ENCODE data around the gene BEAN1. TPM values are rescaled to one million over a fixed set of nuclear protein-coding genes. Genes with fewer than 3 reads are reported as not detected.

The BEAN1 gene
- total RNA-seq, 1 experiment from 2014 or later = not detected

DNA sequence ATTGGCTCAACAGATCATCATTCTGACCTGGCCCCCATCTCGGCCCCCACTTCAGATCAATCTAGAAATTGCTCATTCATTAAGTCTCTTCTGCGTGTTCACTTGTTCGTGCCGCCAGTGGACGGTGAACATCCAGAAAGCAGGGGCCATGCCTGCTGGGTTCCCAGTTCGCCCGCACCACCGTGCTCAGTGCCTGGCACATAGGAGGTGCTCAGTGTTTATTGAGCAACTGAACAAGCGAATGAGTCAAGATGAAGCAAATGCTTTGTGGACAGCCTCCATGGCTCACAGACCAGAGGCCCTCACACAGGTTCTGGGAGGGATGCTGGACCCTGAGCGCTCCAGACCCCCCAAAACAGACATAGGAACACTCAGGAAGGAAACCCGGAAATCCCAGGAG lies 13.9 kb downstream of the BEAN1 start:
- DNase-seq (ENCODE audit: low read depth, low spot score) = no peak

DNA sequence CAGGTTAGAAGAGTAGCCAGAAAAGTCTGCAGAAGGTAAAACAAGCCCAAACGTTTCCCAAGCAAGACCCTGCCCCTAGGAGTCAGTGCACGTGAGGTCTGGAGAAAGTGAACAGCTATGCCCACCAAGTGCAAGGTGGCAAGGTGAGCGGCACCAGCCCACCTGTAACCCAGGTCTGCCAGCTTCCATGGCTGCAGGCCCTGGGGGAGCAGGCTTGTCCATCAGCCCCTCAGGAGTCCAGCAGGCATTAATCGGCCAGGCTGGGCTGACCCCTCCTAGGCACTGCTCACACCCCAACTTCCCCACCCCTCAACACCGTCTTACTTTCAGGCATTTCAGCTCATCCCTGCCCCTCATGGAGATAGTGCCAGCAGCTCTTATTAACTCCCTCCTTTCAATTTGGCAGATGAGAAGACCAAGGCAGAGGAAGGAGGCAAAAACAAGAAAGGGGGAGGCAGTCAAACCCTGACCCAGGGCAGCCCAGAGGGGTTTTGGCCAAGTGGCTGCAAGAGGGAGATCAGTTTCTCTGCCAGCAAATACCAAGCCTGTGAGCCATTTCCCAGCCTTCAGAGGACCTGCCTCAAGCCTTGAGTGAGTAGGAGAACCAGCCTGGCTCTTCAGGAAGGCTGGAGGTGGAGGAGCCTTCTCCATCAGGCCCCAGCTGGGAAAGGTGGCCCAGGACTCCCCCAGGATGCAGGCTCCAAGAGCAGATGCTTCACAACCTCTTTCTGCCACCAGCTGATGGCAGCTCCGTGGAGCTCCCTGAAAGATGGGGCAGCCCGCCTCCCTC lies 14.7 kb downstream of the BEAN1 start:
- Histone ChIP-seq H3K27ac (ENCODE audit: low read length) (no peak overlapping the region), H3K4me1 (ENCODE audit: control insufficient read depth, insufficient read depth, low read length) (no peaks in the 10 kb centered on the region), H3K4me3 (ENCODE audit: low read depth in 2 of 2, low read length in 2 of 2) (no peak overlapping the region), H3K9me3 (ENCODE audit: control insufficient read depth, insufficient read depth, low read depth, low read length) (no peaks in the 10 kb centered on the region), H3K36me3 (ENCODE audit: control insufficient read depth, insufficient read depth, low read length) (no peaks in the 10 kb centered on the region), H3K27me3 (ENCODE audit: control insufficient read depth, insufficient read depth, low read length) (no peaks in the 10 kb centered on the region)
- no TSS peak for BruUV-seq (replicated peaks)
- POLR2A ChIA-PET = no interaction called here
- intact Hi-C loops (cut with micrococcal nuclease; ENCODE audit: unreplicated experiment) (no loop called here), in situ Hi-C loops (cut with HindIII; ENCODE audit: low pct_unique_long_range_greater_than_20kb, low sequenced_read_pairs) (no loop called here)
- no peak for TF ChIP-seq SIN3A (IDR thresholded peaks at IDR 0.05; ENCODE audit: borderline replicate concordance, insufficient read depth, low read depth, low read length)
- TF ChIP-seq, protein P1, sequence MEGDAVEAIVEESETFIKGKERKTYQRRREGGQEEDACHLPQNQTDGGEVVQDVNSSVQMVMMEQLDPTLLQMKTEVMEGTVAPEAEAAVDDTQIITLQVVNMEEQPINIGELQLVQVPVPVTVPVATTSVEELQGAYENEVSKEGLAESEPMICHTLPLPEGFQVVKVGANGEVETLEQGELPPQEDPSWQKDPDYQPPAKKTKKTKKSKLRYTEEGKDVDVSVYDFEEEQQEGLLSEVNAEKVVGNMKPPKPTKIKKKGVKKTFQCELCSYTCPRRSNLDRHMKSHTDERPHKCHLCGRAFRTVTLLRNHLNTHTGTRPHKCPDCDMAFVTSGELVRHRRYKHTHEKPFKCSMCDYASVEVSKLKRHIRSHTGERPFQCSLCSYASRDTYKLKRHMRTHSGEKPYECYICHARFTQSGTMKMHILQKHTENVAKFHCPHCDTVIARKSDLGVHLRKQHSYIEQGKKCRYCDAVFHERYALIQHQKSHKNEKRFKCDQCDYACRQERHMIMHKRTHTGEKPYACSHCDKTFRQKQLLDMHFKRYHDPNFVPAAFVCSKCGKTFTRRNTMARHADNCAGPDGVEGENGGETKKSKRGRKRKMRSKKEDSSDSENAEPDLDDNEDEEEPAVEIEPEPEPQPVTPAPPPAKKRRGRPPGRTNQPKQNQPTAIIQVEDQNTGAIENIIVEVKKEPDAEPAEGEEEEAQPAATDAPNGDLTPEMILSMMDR (IDR thresholded peaks at IDR 0.05) = no peak
- TF ChIP-seq, protein P2, sequence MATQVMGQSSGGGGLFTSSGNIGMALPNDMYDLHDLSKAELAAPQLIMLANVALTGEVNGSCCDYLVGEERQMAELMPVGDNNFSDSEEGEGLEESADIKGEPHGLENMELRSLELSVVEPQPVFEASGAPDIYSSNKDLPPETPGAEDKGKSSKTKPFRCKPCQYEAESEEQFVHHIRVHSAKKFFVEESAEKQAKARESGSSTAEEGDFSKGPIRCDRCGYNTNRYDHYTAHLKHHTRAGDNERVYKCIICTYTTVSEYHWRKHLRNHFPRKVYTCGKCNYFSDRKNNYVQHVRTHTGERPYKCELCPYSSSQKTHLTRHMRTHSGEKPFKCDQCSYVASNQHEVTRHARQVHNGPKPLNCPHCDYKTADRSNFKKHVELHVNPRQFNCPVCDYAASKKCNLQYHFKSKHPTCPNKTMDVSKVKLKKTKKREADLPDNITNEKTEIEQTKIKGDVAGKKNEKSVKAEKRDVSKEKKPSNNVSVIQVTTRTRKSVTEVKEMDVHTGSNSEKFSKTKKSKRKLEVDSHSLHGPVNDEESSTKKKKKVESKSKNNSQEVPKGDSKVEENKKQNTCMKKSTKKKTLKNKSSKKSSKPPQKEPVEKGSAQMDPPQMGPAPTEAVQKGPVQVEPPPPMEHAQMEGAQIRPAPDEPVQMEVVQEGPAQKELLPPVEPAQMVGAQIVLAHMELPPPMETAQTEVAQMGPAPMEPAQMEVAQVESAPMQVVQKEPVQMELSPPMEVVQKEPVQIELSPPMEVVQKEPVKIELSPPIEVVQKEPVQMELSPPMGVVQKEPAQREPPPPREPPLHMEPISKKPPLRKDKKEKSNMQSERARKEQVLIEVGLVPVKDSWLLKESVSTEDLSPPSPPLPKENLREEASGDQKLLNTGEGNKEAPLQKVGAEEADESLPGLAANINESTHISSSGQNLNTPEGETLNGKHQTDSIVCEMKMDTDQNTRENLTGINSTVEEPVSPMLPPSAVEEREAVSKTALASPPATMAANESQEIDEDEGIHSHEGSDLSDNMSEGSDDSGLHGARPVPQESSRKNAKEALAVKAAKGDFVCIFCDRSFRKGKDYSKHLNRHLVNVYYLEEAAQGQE (IDR thresholded peaks at IDR 0.05; ENCODE audit: insufficient read depth in 1 of 2, low read depth in 2 of 2, low read length in 1 of 2) = no peak
- no peak for TF ChIP-seq POLR2AphosphoS5 (IDR thresholded peaks at IDR 0.05; ENCODE audit: low read depth, low read length)
- no peak for TF ChIP-seq TCF7L2 (IDR thresholded peaks at IDR 0.05; ENCODE audit: low read depth, low read length)
- CTCF ChIA-PET = no interaction called here
- DNase-seq (ENCODE audit: low read depth, low spot score) (no peak), ATAC-seq (no peak)

More for the DNA sequence above, 13.9 kb downstream of the BEAN1 start:
- H3K4me1 ChIP-seq (ENCODE audit: control insufficient read depth, insufficient read depth, low read length) = no peaks in the 10 kb centered on the region
- intact Hi-C loops (cut with micrococcal nuclease; ENCODE audit: unreplicated experiment) = no loop called here
- no peaks in the 10 kb centered on the region for H3K27me3 ChIP-seq (ENCODE audit: control insufficient read depth, insufficient read depth, low read length)
- no peak overlapping the region for H3K27ac ChIP-seq (ENCODE audit: low read length)
- ATAC-seq = no peak
- no peaks in the 10 kb centered on the region for H3K9me3 ChIP-seq (ENCODE audit: control insufficient read depth, insufficient read depth, low read depth, low read length)
- in situ Hi-C loops (cut with HindIII; ENCODE audit: low pct_unique_long_range_greater_than_20kb, low sequenced_read_pairs) = no loop called here
- TF ChIP-seq POLR2AphosphoS5 (IDR thresholded peaks at IDR 0.05; ENCODE audit: low read depth, low read length) = no peak
- BruUV-seq (replicated peaks) = no TSS peak
- CTCF ChIA-PET = no interaction called here
- POLR2A ChIA-PET = no interaction called here
- no peak overlapping the region for H3K4me3 ChIP-seq (ENCODE audit: low read depth in 2 of 2, low read length in 2 of 2)
- H3K36me3 ChIP-seq (ENCODE audit: control insufficient read depth, insufficient read depth, low read length) = no peaks in the 10 kb centered on the region

DNA sequence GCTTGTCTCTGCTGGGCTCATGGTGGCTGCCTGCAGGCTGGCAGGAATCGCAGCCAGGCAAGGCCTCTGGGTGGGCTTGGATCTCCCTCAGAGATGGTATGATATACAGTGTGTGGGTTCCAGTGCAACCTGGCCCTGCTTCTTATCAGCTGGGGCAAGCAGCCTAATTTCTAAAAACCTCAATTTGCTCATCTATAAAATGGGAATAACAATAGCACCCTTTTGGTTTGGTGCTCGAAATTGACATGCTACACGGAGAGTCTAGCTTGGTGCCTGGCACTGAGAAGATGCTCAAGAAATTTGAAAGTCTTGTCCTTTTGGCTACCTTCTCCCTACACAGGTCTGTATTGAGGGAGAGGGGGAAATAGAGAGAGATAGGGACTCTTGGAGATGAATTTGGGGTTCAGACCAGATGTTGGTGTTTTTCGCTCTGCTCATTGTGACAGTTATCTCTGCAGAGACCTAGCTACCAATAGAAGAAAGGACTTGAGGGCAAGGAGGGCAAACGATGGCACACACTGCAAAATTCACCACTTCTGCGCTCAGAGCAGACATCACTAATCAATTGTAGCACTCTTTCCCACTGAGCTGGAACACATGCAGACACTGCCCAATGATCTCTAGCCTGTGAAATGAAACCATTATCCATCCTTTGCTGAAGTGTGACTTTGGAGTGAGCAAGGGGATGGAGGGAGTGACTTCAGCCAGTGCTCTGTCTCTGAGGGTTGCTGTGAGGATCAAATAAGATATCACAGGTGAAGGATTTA lies 15.6 kb downstream of the BEAN1 start:
- BruUV-seq (replicated peaks) = no TSS peak
- in situ Hi-C loops (cut with HindIII; ENCODE audit: low pct_unique_long_range_greater_than_20kb, low sequenced_read_pairs) (no loop called here), intact Hi-C loops (cut with micrococcal nuclease; ENCODE audit: unreplicated experiment) (no loop called here)
- no peaks in the 10 kb centered on the region for H3K36me3 ChIP-seq (ENCODE audit: control insufficient read depth, insufficient read depth, low read length)
- H3K27me3 ChIP-seq (ENCODE audit: control insufficient read depth, insufficient read depth, low read length) = no peaks in the 10 kb centered on the region
- no peak overlapping the region for H3K27ac ChIP-seq (ENCODE audit: low read length)
- no peak overlapping the region for H3K4me3 ChIP-seq (ENCODE audit: low read depth in 2 of 2, low read length in 2 of 2)
- POLR2A ChIA-PET = no interaction called here
- TF ChIP-seq POLR2AphosphoS5 (IDR thresholded peaks at IDR 0.05; ENCODE audit: low read depth, low read length) (no peak), TCF7L2 (IDR thresholded peaks at IDR 0.05; ENCODE audit: low read depth, low read length) (no peak), SIN3A (IDR thresholded peaks at IDR 0.05; ENCODE audit: borderline replicate concordance, insufficient read depth, low read depth, low read length) (no peak)
- TF ChIP-seq, protein P2 (IDR thresholded peaks at IDR 0.05; ENCODE audit: insufficient read depth in 1 of 2, low read depth in 2 of 2, low read length in 1 of 2) = no peak
- TF ChIP-seq, protein P1 (IDR thresholded peaks at IDR 0.05) = no peak
- no peak for ATAC-seq
- no peaks in the 10 kb centered on the region for H3K4me1 ChIP-seq (ENCODE audit: control insufficient read depth, insufficient read depth, low read length)
- no peak for DNase-seq (ENCODE audit: low read depth, low spot score)
- CTCF ChIA-PET = no interaction called here
- no peaks in the 10 kb centered on the region for H3K9me3 ChIP-seq (ENCODE audit: control insufficient read depth, insufficient read depth, low read depth, low read length)

Measured in Panc1 (cell line).